VCaP (cell line): Measurements from ENCODE around the gene ECSCR.

Source experiments
- H3K27ac ChIP-seq: fragments of 450-650 bp; 2 replicates; pipeline ENCODE4 v1.5.1; 2017
- CTCF ChIP-seq: fragments of 450-650 bp; conservative IDR thresholded peaks from 2 replicates; pipeline ENCODE4 v1.5.1; 2017; ENCODE audit warnings: mild to moderate bottlenecking, moderate library complexity

Gene ECSCR

GRCh38 chr5:139475865-139476617 is 13.5 kb upstream of the ECSCR start:
- no peak for TF ChIP-seq CTCF
- H3K27ac ChIP-seq, result no peak overlapping the region

- H3K27ac ChIP-seq, result no peak overlapping the region
Measured at GRCh38 chr5:139474890-139475791, 12.6 kb upstream of the ECSCR start.

GRCh38 chr5:139473565-139473964 is 11.0 kb upstream of the ECSCR start:
- H3K27ac ChIP-seq, result no peak overlapping the region
- TF ChIP-seq CTCF, result no peak

More at GRCh38 chr5:139474890-139475791, 12.6 kb upstream of the ECSCR start:
- TF ChIP-seq CTCF, result no peak

- no peak for TF ChIP-seq CTCF
- H3K27ac ChIP-seq, result no peak overlapping the region
Measured at GRCh38 chr5:139473105-139473504, 10.6 kb upstream of the ECSCR start.

- TF ChIP-seq CTCF, result no peak
- no peak overlapping the region for H3K27ac ChIP-seq
Measured at GRCh38 chr5:139472386-139473030, 10.0 kb upstream of the ECSCR start.

- H3K27ac ChIP-seq, result no peak within 1 kb of the TSS
- no peak for TF ChIP-seq CTCF
Measured at GRCh38 chr5:139470821-139471300, 8.3 kb upstream of the ECSCR start, which contains the start of gene SMIM33. Gene SMIM33 (plus strand): TSS chr5:139471004. CDS start chr5:139471122, 118 bp downstream.
